IPS-20b (cell line): ENCODE measurements around the gene FOXA1.

ENCODE experiments used
- H3K27ac ChIP-seq: one replicate; pipeline ENCODE4 v1.5.1; 2013; ENCODE audit warnings: low read length
- H3K27me3 ChIP-seq: 2 replicates; pipeline ENCODE4 v1.6.1; 2013; ENCODE audit warnings: mild to moderate bottlenecking, low read length, inconsistent platforms; ENCODE audit not compliant: insufficient read depth
- H3K36me3 ChIP-seq: 2 replicates; pipeline ENCODE4 v1.6.1; 2013; ENCODE audit warnings: low read depth, mild to moderate bottlenecking, inconsistent platforms, low read length, moderate library complexity; ENCODE audit not compliant: insufficient read depth
- H3K4me1 ChIP-seq: 2 replicates; pipeline ENCODE4 v1.6.1; 2013; ENCODE audit warnings: mild to moderate bottlenecking, control low read depth, inconsistent platforms, low read length, moderate library complexity; ENCODE audit not compliant: insufficient read depth
- H3K4me3 ChIP-seq: 2 replicates; pipeline ENCODE4 v1.5.1; 2013; ENCODE audit warnings: mild to moderate bottlenecking, low read length, inconsistent platforms
- H3K9ac ChIP-seq: 2 replicates; pipeline ENCODE4 v1.6.1; 2013; ENCODE audit warnings: low read depth, mild to moderate bottlenecking, inconsistent platforms, low read length, moderate library complexity
- H3K9me3 ChIP-seq: 2 replicates; pipeline ENCODE4 v1.6.1; 2013; ENCODE audit warnings: mild to moderate bottlenecking, low read depth, low read length, inconsistent platforms; ENCODE audit not compliant: insufficient read depth

The FOXA1 gene

GRCh38 chr14:37594971-37595808 is at the start of gene FOXA1, which contains the start of gene TTC6:
Gene FOXA1 (minus strand): TSS chr14:37595249. CDS start chr14:37594972, 277 bp downstream.
Gene TTC6 (plus strand): TSS chr14:37595629. CDS start chr14:37622065, 26,436 bp downstream.
- H3K27ac ChIP-seq = no peak within 1 kb of the TSS
- H3K4me1 ChIP-seq = peaks cover 6% of the 10 kb centered on the region; the same call in 1 of the 2 replicates
- H3K36me3 ChIP-seq = no peaks in the 10 kb centered on the region
- no peak within 1 kb of the TSS for H3K9ac ChIP-seq
- H3K9me3 ChIP-seq = no peaks in the 10 kb centered on the region; the same call in 1 of the 2 replicates
- H3K4me3 ChIP-seq = peak within 1 kb of the TSS; percentile 46; the same call in 1 of the 2 replicates
- peaks cover 100% of the 10 kb centered on the region for H3K27me3 ChIP-seq

GRCh38 chr14:37643701-37644100 is 48.7 kb upstream of the FOXA1 start:
- Histone ChIP-seq H3K4me3 (no peak overlapping the region), H3K4me1 (no peaks in the 10 kb centered on the region), H3K27ac (no peak overlapping the region), H3K36me3 (no peaks in the 10 kb centered on the region), H3K27me3 (no peaks in the 10 kb centered on the region), H3K9me3 (no peaks in the 10 kb centered on the region), H3K9ac (no peak overlapping the region)

- Histone ChIP-seq H3K36me3 (no peaks in the 10 kb centered on the region), H3K27me3 (no peaks in the 10 kb centered on the region), H3K9ac (no peak overlapping the region), H3K4me3 (no peak overlapping the region), H3K27ac (no peak overlapping the region), H3K9me3 (no peaks in the 10 kb centered on the region), H3K4me1 (no peaks in the 10 kb centered on the region)
Observed at GRCh38 chr14:37642125-37642524, 47.1 kb upstream of the FOXA1 start.

- no peaks in the 10 kb centered on the region for H3K27me3 ChIP-seq
Observed at GRCh38 chr14:37641117-37641516, 46.1 kb upstream of the FOXA1 start.

GRCh38 chr14:37638599-37638998 is 43.5 kb upstream of the FOXA1 start:
- Histone ChIP-seq H3K27me3 (no peaks in the 10 kb centered on the region), H3K4me3 (no peak overlapping the region), H3K9me3 (no peaks in the 10 kb centered on the region), H3K27ac (no peak overlapping the region), H3K4me1 (no peaks in the 10 kb centered on the region), H3K36me3 (no peaks in the 10 kb centered on the region), H3K9ac (no peak overlapping the region)

More at GRCh38 chr14:37641117-37641516, 46.1 kb upstream of the FOXA1 start:
- H3K27ac ChIP-seq = no peak overlapping the region
- no peaks in the 10 kb centered on the region for H3K36me3 ChIP-seq
- no peaks in the 10 kb centered on the region for H3K9me3 ChIP-seq
- H3K4me3 ChIP-seq = no peak overlapping the region
- H3K4me1 ChIP-seq = no peaks in the 10 kb centered on the region
- no peak overlapping the region for H3K9ac ChIP-seq

- Histone ChIP-seq H3K27me3 (no peaks in the 10 kb centered on the region), H3K9me3 (no peaks in the 10 kb centered on the region), H3K4me3 (no peak overlapping the region), H3K27ac (no peak overlapping the region), H3K36me3 (no peaks in the 10 kb centered on the region), H3K9ac (no peak overlapping the region), H3K4me1 (no peaks in the 10 kb centered on the region)
Observed at GRCh38 chr14:37637341-37637740, 42.3 kb upstream of the FOXA1 start.

- H3K27ac ChIP-seq = no peak overlapping the region
- no peaks in the 10 kb centered on the region for H3K36me3 ChIP-seq
- no peak overlapping the region for H3K9ac ChIP-seq
Observed at GRCh38 chr14:37625597-37626595, 30.8 kb upstream of the FOXA1 start.

GRCh38 chr14:37623971-37624370 is 28.9 kb upstream of the FOXA1 start:
- Histone ChIP-seq H3K4me3 (no peak overlapping the region), H3K27ac (no peak overlapping the region), H3K9ac (no peak overlapping the region), H3K27me3 (peaks cover 55% of the 10 kb centered on the region), H3K4me1 (no peaks in the 10 kb centered on the region; the same call in 1 of the 2 replicates), H3K9me3 (no peaks in the 10 kb centered on the region), H3K36me3 (no peaks in the 10 kb centered on the region)

More at GRCh38 chr14:37625597-37626595, 30.8 kb upstream of the FOXA1 start:
- H3K4me3 ChIP-seq = no peak overlapping the region
- H3K9me3 ChIP-seq = no peaks in the 10 kb centered on the region
- no peaks in the 10 kb centered on the region; the same call in 1 of the 2 replicates for H3K4me1 ChIP-seq
- H3K27me3 ChIP-seq = peaks cover 41% of the 10 kb centered on the region

GRCh38 chr14:37623426-37623951 is 28.4 kb upstream of the FOXA1 start:
- peaks cover 57% of the 10 kb centered on the region for H3K27me3 ChIP-seq
- no peak overlapping the region for H3K27ac ChIP-seq
- no peaks in the 10 kb centered on the region for H3K9me3 ChIP-seq
- no peaks in the 10 kb centered on the region for H3K36me3 ChIP-seq
- H3K4me1 ChIP-seq = no peaks in the 10 kb centered on the region; the same call in 1 of the 2 replicates
- H3K9ac ChIP-seq = no peak overlapping the region
- no peak overlapping the region for H3K4me3 ChIP-seq

GRCh38 chr14:37622231-37622923 is 27.3 kb upstream of the FOXA1 start:
- Histone ChIP-seq H3K9ac (peak overlapping the region; percentile 70; the same call in 1 of the 2 replicates), H3K27ac (no peak overlapping the region), H3K27me3 (peaks cover 66% of the 10 kb centered on the region), H3K36me3 (no peaks in the 10 kb centered on the region), H3K4me3 (peak overlapping the region; percentile 68; the same call in 1 of the 2 replicates), H3K4me1 (no peaks in the 10 kb centered on the region; the same call in 1 of the 2 replicates), H3K9me3 (no peaks in the 10 kb centered on the region)
